B cell (primary cell): ENCODE data around the gene TMEM94. TPM values are rescaled to one million over a fixed set of nuclear protein-coding genes. Genes with fewer than 3 reads are reported as not detected.
A peak's percentile ranks its signal among the peaks of the same experiment; 100 is the strongest.

Experiments
- ATAC-seq: fragments of 200-7000 bp; cut with Tn5 transposase; one replicate; pipeline ENCODE4 v1.10.0; 2021; ENCODE audit warnings: low read depth, mild to moderate bottlenecking, moderate number of reproducible peaks, moderate library complexity
- CTCF ChIA-PET: fragments of 350-600 bp; sonication (Branson Sonifier 250); formaldehyde crosslinking; loops from one replicate; lab custom pipeline; 2021; ENCODE audit warnings: antibody characterized with exemption, inconsistent platforms; lab: Charles Lee
- POLR2A ChIA-PET: fragments of 350-600 bp; sonication (Branson Sonifier 250); formaldehyde crosslinking; loops from one replicate; lab custom pipeline; 2021; ENCODE audit warnings: antibody characterized with exemption; lab: Charles Lee
- DNase-seq: peaks from one replicate; pipeline ENCODE4 v3.0.0; 2013
- H2AFZ ChIP-seq: 2 replicates; pipeline ENCODE4 v1.6.1; 2012; ENCODE audit warnings: mild to moderate bottlenecking, low read depth, low read length; ENCODE audit not compliant: insufficient read depth, poor library complexity, severe bottlenecking
- H3K27ac ChIP-seq, 2 donors: 1 replicate in 1 of 2; 2 replicates in 1 of 2; pipeline ENCODE4 v1.5.1; 2012 to 2013; ENCODE audit warnings: low read length in 2 of 2, mild to moderate bottlenecking in 2 of 2, moderate library complexity in 1 of 2
- H3K27me3 ChIP-seq, 4 experiments: fragments of 200-600 bp in 1 of 4; sonication (generic) in 1 of 4; replicated peaks in 1 of 4; 1 replicate in 2 of 4; 2 replicates in 2 of 4; pipeline versions ENCODE4 v1.6.1 to v1.7.0; 2013 to 2016; ENCODE audit warnings: low read length in 3 of 4, mild to moderate bottlenecking in 2 of 4, mixed read lengths in 1 of 4, moderate library complexity in 1 of 4; ENCODE audit not compliant: insufficient read depth in 4 of 4, control insufficient read depth in 3 of 4; ENCODE audit errors: control extremely low read depth in 1 of 4
- H3K36me3 ChIP-seq, 2 experiments: replicated peaks in 1 of 2; 1 replicate in 1 of 2; 2 replicates in 1 of 2; pipeline versions ENCODE4 v1.6.1 to v1.7.1; 2013; ENCODE audit warnings: low read length in 1 of 2; ENCODE audit not compliant: insufficient read depth in 2 of 2, control insufficient read depth in 1 of 2; ENCODE audit errors: control extremely low read depth in 1 of 2, extremely low read depth in 1 of 2
- H3K4me1 ChIP-seq, 2 donors: fragments of 200-600 bp in 1 of 2; sonication (generic) in 1 of 2; 1 replicate in 1 of 2; 2 replicates in 1 of 2; pipeline versions ENCODE4 v1.5.1 to v1.6.1; 2013 to 2017; ENCODE audit warnings: low read length in 2 of 2; ENCODE audit not compliant: control insufficient read depth in 2 of 2, insufficient read depth in 2 of 2
- H3K4me2 ChIP-seq: replicated peaks from 2 replicates; pipeline ENCODE3; 2012; ENCODE audit warnings: mild to moderate bottlenecking, low read depth, low read length; ENCODE audit not compliant: poor library complexity, severe bottlenecking
- H3K4me3 ChIP-seq, 5 experiments: fragments of 200-600 bp in 1 of 5; sonication (generic) in 1 of 5; 1 replicate in 3 of 5; 2 replicates in 2 of 5; pipeline versions ENCODE4 v1.5.1 to v1.7.0; 2011 to 2016; ENCODE audit warnings: low read length in 4 of 5, mild to moderate bottlenecking in 4 of 5, low read depth in 2 of 5, control low read depth in 1 of 5, moderate library complexity in 1 of 5; ENCODE audit not compliant: insufficient read depth in 1 of 5; ENCODE audit errors: control extremely low read depth in 1 of 5, extremely low read depth in 1 of 5
- H3K79me2 ChIP-seq: fragments of 200-600 bp; sonication (generic); one replicate; pipeline ENCODE4 v1.6.0; 2016; ENCODE audit warnings: low read length; ENCODE audit not compliant: control insufficient read depth, insufficient read depth
- H3K9ac ChIP-seq: fragments of 200-600 bp; sonication (generic); 2 replicates; pipeline ENCODE4 v1.6.1; 2017; ENCODE audit warnings: mild to moderate bottlenecking, low read length, moderate library complexity
- H3K9me3 ChIP-seq, 3 donors: one replicate each; pipeline versions ENCODE4 v1.6.1 to v1.7.1; 2013; ENCODE audit warnings: low read length in 2 of 3; ENCODE audit not compliant: control insufficient read depth in 2 of 3, insufficient read depth in 1 of 3; ENCODE audit errors: control extremely low read depth in 1 of 3
- H4K20me1 ChIP-seq: 2 replicates; pipeline ENCODE4 v1.6.0; 2012; ENCODE audit warnings: mild to moderate bottlenecking, low read length; ENCODE audit not compliant: insufficient read depth, control insufficient read depth, poor library complexity, severe bottlenecking
- H3K27ac Mint-ChIP-seq: one replicate; pipeline ENCODE4 v1.8.0; 2021; ENCODE audit warnings: mixed read lengths
- H3K27me3 Mint-ChIP-seq: one replicate; pipeline ENCODE4 v1.8.0; 2021; ENCODE audit warnings: mixed read lengths
- H3K4me1 Mint-ChIP-seq: one replicate; pipeline ENCODE4 v1.8.0; 2021; ENCODE audit warnings: mixed read lengths
- H3K4me3 Mint-ChIP-seq: one replicate; pipeline ENCODE4 v1.8.0; 2021; ENCODE audit warnings: mixed read lengths
- H3K9me3 Mint-ChIP-seq: one replicate; pipeline ENCODE4 v1.8.0; 2022; ENCODE audit warnings: mixed read lengths; ENCODE audit not compliant: insufficient read depth
- EZH2 ChIP-seq: IDR thresholded peaks from 2 replicates; pipeline ENCODE4 v1.6.1; 2012; ENCODE audit warnings: borderline replicate concordance, low read depth, mild to moderate bottlenecking, moderate library complexity, low read length; ENCODE audit not compliant: insufficient read depth, poor library complexity, severe bottlenecking
- WGBS: methylation state at CpG from one replicate; pipeline ENCODE4 v1.1.5; 2013; ENCODE audit warnings: missing lambda C conversion rate; ENCODE audit not compliant: insufficient coverage; 5-methylcytosine and 5-hydroxymethylcytosine counted together
- intact Hi-C: fragments of 100-400 bp; cut with micrococcal nuclease; formaldehyde crosslinking; loops from one replicate; pipeline ENCODE4 v1.10.0; 2022
- polyA plus RNA-seq: library from polyadenylated mRNA; depleted of rRNA; stranded (reverse); fragments of >200 nt; gene quantifications from 2 replicates; pipeline ENCODE4 v1.2.3, GENCODE V29; 2012
- total RNA-seq, 2 donors: library from RNA; stranded (reverse); fragments of 120-200 nt in 1 of 2; gene quantifications; 1 replicate in 1 of 2; 2 replicates in 1 of 2; pipeline versions ENCODE4 v1.2.3 to v1.2.4, GENCODE V29; 2013 to 2022
- TF ChIP-seq, protein P1 (sequence below): fragments of 200-600 bp; IDR thresholded peaks from one replicate; pipeline ENCODE4 v1.8.0; 2022; ENCODE audit warnings: antibody characterized with exemption, mild to moderate bottlenecking

The TMEM94 gene
- total and polyA plus RNA-seq, 2 donors (not counting 1 experiment from before 2014, with no cell fraction given): 139 to 158 TPM

DNA sequence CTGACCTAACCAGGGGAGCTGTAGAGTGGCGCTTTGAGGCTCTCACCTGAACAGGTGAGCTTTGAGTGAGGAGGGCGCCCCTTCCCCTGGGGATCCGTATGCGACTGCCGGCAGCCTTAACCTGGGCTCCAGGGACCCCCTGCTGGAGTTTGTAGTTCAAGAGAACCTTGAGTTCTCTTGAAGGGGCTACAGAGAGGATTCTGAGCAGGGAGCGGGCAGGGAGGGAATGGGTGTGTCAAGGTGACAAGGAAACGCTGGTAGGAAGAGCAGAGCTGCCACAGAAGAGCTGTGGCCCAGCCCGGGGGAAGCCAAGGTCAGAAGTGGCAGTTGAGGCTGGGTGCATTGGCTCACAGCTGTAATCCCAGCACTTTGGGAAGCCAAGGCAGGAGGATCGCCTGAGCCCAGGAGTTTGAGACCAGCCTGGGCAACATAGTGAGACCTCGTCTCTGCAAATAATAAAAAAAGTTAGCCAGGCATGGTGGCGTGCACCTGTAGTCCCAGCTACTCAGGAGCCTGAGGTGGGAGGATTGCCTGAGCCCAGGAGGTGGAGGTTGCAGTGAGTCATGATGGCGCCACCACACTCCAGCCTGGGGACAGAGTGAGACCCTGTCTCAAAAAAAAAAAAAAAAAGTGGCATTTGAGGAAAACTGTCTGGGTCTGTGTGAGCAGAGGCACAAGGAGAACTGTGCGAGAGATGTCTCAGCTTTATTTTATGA, 70.3 kb downstream of the TMEM94 start:
- H3K27me3 Mint-ChIP-seq: no peaks in the 10 kb centered on the region
- H3K4me1 Mint-ChIP-seq: peaks cover 14% of the 10 kb centered on the region
- peaks cover 7% of the 10 kb centered on the region for H4K20me1 ChIP-seq
- WGBS: 76% methylated on average over 12 of the region's 13 CpGs
- peak overlapping the region; percentile 95 for H2AFZ ChIP-seq
- H3K4me3 Mint-ChIP-seq: peak overlapping the region; percentile 83
- H3K9me3 ChIP-seq: no peaks in the 10 kb centered on the region
- no peak overlapping the region for H3K27ac Mint-ChIP-seq
- CTCF ChIA-PET: interaction anchor here (0.7 to 1.7 kb wide), 5 partner anchors 8 to 302 kb away, joined by 4 to 11 read pairs (median 5); partner anchors contain the start of gene TSEN54
- TF ChIP-seq EZH2: no peak
- TF ChIP-seq, protein P1, sequence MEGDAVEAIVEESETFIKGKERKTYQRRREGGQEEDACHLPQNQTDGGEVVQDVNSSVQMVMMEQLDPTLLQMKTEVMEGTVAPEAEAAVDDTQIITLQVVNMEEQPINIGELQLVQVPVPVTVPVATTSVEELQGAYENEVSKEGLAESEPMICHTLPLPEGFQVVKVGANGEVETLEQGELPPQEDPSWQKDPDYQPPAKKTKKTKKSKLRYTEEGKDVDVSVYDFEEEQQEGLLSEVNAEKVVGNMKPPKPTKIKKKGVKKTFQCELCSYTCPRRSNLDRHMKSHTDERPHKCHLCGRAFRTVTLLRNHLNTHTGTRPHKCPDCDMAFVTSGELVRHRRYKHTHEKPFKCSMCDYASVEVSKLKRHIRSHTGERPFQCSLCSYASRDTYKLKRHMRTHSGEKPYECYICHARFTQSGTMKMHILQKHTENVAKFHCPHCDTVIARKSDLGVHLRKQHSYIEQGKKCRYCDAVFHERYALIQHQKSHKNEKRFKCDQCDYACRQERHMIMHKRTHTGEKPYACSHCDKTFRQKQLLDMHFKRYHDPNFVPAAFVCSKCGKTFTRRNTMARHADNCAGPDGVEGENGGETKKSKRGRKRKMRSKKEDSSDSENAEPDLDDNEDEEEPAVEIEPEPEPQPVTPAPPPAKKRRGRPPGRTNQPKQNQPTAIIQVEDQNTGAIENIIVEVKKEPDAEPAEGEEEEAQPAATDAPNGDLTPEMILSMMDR: no peak
- no peaks in the 10 kb centered on the region for H3K9me3 Mint-ChIP-seq
- peak overlapping the region; percentile 98 for H3K4me2 ChIP-seq
- intact Hi-C loops: no loop called here
- peak overlapping the region in 4 of 5 experiments; percentile 43 to 80 (median 68) for H3K4me3 ChIP-seq
- ATAC-seq (no peak), DNase-seq (no peak)
- H3K27me3 ChIP-seq: peaks cover 0 to 7% (median 0%) of the 10 kb centered on the region in 4 experiments
- peaks cover 17% of the 10 kb centered on the region for H3K79me2 ChIP-seq
- no peak overlapping the region for H3K27ac ChIP-seq
- peak overlapping the region; percentile 80 for H3K9ac ChIP-seq
- H3K4me1 ChIP-seq: peaks cover 15 to 18% of the 10 kb centered on the region in 2 donors
- POLR2A ChIA-PET: interaction anchor here (1.2 kb wide), 1 partner anchor 238 kb away, joined by 7 read pairs; the partner anchor contains the start of gene GALK1
- no peaks in the 10 kb centered on the region for H3K36me3 ChIP-seq
